Measurements from ENCODE around the gene CD3G.

The CD3G gene

GRCh38 chr11:118342503-118343161 is 1.5 kb upstream of the CD3G start, which contains the start of gene CD3D:
TSS of gene CD3D (minus strand) at chr11:118342705. CDS start at chr11:118342607, 98 bp downstream.
- H3K79me2 ChIP-seq (ENCODE audit: low read length): no peaks in the 10 kb centered on the region
- H3K9ac ChIP-seq (ENCODE audit: low read length): no peak within 1 kb of the TSS
- no peaks in the 10 kb centered on the region for H3K27me3 ChIP-seq (replicated peaks; ENCODE audit: insufficient read depth, low read length)
- H2AFZ ChIP-seq (ENCODE audit: low read length): no peak within 1 kb of the TSS
- no peak within 1 kb of the TSS for H3K27ac ChIP-seq (ENCODE audit: low read length)
- H3K36me3 ChIP-seq (replicated peaks; ENCODE audit: insufficient read depth, low read length): no peaks in the 10 kb centered on the region
- no peaks in the 10 kb centered on the region for H3K9me3 ChIP-seq (replicated peaks; ENCODE audit: insufficient read depth, low read length)
- no peaks in the 10 kb centered on the region for H3F3A ChIP-seq (ENCODE audit: insufficient read depth, low read length)
- H3K4me3 ChIP-seq (ENCODE audit: low read length): no peak within 1 kb of the TSS
- no peaks in the 10 kb centered on the region for H4K20me1 ChIP-seq (ENCODE audit: insufficient read depth, low read length)
- TF ChIP-seq EZH2phosphoT487 (IDR thresholded peaks at IDR 0.05; ENCODE audit: low read length) (no peak), CTCF (IDR thresholded peaks at IDR 0.05; ENCODE audit: low read length) (no peak), EZH2 (optimal IDR thresholded peaks at IDR 0.05; ENCODE audit: low read depth, low read length) (no peak)
- H3K9me2 ChIP-seq (replicated peaks; ENCODE audit: insufficient read depth, low read length): no peaks in the 10 kb centered on the region
- no peaks in the 10 kb centered on the region for H3K4me1 ChIP-seq (ENCODE audit: low read length)
- DNase-seq: no peak
- H3K4me2 ChIP-seq (ENCODE audit: low read depth, low read length): no peak within 1 kb of the TSS

- no peaks in the 10 kb centered on the region for H4K20me1 ChIP-seq (ENCODE audit: insufficient read depth, low read length)
- no peaks in the 10 kb centered on the region for H3K9me3 ChIP-seq (replicated peaks; ENCODE audit: insufficient read depth, low read length)
- H3K9ac ChIP-seq (ENCODE audit: low read length): no peak overlapping the region
- no peak overlapping the region for H3K4me3 ChIP-seq (ENCODE audit: low read length)
- no peak for DNase-seq
- TF ChIP-seq EZH2phosphoT487 (IDR thresholded peaks at IDR 0.05; ENCODE audit: low read length): no peak
- TF ChIP-seq CTCF (IDR thresholded peaks at IDR 0.05; ENCODE audit: low read length): no peak
- TF ChIP-seq EZH2 (optimal IDR thresholded peaks at IDR 0.05; ENCODE audit: low read depth, low read length): no peak
- H3K4me1 ChIP-seq (ENCODE audit: low read length): no peaks in the 10 kb centered on the region
- no peak overlapping the region for H3K27ac ChIP-seq (ENCODE audit: low read length)
- no peaks in the 10 kb centered on the region for H3K27me3 ChIP-seq (replicated peaks; ENCODE audit: insufficient read depth, low read length)
- H3K9me2 ChIP-seq (replicated peaks; ENCODE audit: insufficient read depth, low read length): no peaks in the 10 kb centered on the region
- H3K36me3 ChIP-seq (replicated peaks; ENCODE audit: insufficient read depth, low read length): no peaks in the 10 kb centered on the region
- H3F3A ChIP-seq (ENCODE audit: insufficient read depth, low read length): no peaks in the 10 kb centered on the region
- H2AFZ ChIP-seq (ENCODE audit: low read length): no peak overlapping the region
- no peak overlapping the region for H3K4me2 ChIP-seq (ENCODE audit: low read depth, low read length)
- no peaks in the 10 kb centered on the region for H3K79me2 ChIP-seq (ENCODE audit: low read length)
Measured at GRCh38 chr11:118343248-118343647, 896 bp upstream of the CD3G start.

- Histone ChIP-seq H2AFZ (ENCODE audit: low read length) (no peak overlapping the region), H4K20me1 (ENCODE audit: insufficient read depth, low read length) (no peaks in the 10 kb centered on the region), H3K9me3 (replicated peaks; ENCODE audit: insufficient read depth, low read length) (no peaks in the 10 kb centered on the region), H3K4me2 (ENCODE audit: low read depth, low read length) (no peak overlapping the region), H3K4me3 (ENCODE audit: low read length) (no peak overlapping the region), H3K9ac (ENCODE audit: low read length) (no peak overlapping the region), H3K27ac (ENCODE audit: low read length) (no peak overlapping the region), H3K9me2 (replicated peaks; ENCODE audit: insufficient read depth, low read length) (no peaks in the 10 kb centered on the region), H3K4me1 (ENCODE audit: low read length) (no peaks in the 10 kb centered on the region), H3K79me2 (ENCODE audit: low read length) (no peaks in the 10 kb centered on the region), H3K36me3 (replicated peaks; ENCODE audit: insufficient read depth, low read length) (no peaks in the 10 kb centered on the region), H3F3A (ENCODE audit: insufficient read depth, low read length) (no peaks in the 10 kb centered on the region), H3K27me3 (replicated peaks; ENCODE audit: insufficient read depth, low read length) (peaks cover 17% of the 10 kb centered on the region)
- TF ChIP-seq EZH2 (optimal IDR thresholded peaks at IDR 0.05; ENCODE audit: low read depth, low read length) (no peak), EZH2phosphoT487 (IDR thresholded peaks at IDR 0.05; ENCODE audit: low read length) (no peak), CTCF (IDR thresholded peaks at IDR 0.05; ENCODE audit: low read length) (no peak)
- DNase-seq: no peak
Measured at GRCh38 chr11:118349475-118349874, 5.3 kb downstream of the CD3G start.
